ENCODE results near the gene RRP36. TPM values are rescaled to one million over a fixed set of nuclear protein-coding genes. Genes with fewer than 3 reads are reported as not detected.

The RRP36 gene
- total RNA-seq, 1 donor from 2014 or later = 125 TPM

DNA sequence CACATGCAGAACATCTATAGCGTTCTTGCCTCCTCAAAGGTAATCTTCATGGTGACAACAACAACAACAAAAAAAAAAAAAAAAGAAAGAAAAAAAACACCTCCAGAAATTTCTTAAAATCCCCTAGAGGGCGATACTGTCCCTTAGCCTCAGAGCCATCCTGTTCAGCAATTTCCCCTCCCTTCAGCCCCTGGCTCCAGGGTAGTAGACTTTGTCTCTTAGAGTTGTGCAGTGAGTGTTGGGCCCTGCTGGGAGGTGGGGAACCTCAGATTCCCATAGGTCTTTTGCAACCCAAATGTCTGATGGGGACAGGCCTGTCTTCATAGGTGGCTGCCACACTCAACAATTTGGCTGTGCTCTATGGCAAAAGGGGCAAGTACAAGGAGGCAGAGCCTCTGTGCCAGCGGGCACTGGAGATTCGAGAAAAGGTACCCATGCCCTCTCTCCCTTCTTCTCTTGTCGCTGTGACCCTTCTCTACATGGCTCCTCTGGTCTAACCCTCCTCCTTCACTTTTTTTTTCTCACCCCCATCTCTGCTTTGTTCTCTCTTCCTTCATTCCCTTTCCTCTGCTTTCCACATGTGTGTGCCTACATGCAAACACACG, 48.7 kb downstream of the RRP36 start:
- Histone ChIP-seq H3K4me3 (ENCODE audit: low read depth, low read length) (no peak overlapping the region), H3K27me3 (ENCODE audit: control insufficient read depth, insufficient read depth, low read length) (no peaks in the 10 kb centered on the region), H3K36me3 (ENCODE audit: control insufficient read depth, insufficient read depth, low read length) (peaks cover 1% of the 10 kb centered on the region)
- TF ChIP-seq, protein P1, sequence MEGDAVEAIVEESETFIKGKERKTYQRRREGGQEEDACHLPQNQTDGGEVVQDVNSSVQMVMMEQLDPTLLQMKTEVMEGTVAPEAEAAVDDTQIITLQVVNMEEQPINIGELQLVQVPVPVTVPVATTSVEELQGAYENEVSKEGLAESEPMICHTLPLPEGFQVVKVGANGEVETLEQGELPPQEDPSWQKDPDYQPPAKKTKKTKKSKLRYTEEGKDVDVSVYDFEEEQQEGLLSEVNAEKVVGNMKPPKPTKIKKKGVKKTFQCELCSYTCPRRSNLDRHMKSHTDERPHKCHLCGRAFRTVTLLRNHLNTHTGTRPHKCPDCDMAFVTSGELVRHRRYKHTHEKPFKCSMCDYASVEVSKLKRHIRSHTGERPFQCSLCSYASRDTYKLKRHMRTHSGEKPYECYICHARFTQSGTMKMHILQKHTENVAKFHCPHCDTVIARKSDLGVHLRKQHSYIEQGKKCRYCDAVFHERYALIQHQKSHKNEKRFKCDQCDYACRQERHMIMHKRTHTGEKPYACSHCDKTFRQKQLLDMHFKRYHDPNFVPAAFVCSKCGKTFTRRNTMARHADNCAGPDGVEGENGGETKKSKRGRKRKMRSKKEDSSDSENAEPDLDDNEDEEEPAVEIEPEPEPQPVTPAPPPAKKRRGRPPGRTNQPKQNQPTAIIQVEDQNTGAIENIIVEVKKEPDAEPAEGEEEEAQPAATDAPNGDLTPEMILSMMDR (IDR thresholded peaks at IDR 0.05; ENCODE audit: insufficient read depth, low read length, poor library complexity, severe bottlenecking) = peak; percentile 65
- no peak for DNase-seq (ENCODE audit: low read depth)

DNA sequence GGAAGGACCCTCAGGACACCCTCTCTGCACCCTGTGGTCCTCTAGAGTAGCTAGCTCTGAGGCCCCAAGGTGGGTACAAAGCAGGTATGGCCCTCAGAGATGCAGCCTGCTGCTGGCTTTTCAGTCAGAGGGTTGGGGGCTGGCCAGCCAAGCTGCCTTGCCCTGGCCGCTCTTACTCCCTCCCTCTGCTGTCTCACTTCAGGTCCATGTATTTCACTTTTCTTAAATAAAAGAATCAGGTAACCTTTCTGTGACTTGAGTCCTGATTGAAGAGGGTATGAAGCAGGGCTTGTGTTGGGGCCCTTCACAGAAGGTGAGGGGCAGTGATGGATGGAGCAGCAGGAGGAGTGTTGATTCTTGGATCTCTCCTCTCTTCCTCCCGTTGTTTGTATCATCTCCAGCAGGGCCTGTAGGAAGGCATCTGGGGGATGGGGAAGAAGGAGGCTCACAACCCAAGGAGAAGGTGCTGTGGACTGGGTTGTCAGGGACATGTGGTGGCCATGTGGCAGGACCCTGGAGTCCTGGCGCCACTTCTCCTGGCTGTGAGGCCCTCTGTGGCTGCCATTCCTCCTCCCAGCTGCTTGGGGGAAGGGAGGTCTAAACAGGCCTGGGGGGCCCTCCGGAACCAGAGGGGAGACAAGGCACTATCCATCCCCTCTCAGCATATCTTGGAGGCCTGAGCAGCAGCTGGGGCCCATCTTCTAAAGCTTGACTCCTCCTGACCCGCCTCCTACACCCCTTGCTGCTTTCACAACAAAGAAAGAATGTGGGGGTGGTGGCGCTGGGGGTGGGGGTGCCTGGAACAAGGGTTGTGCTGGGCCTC, 53.6 kb downstream of the RRP36 start:
- Histone ChIP-seq H3K27me3 (ENCODE audit: control insufficient read depth, insufficient read depth, low read length) (no peaks in the 10 kb centered on the region), H3K36me3 (ENCODE audit: control insufficient read depth, insufficient read depth, low read length) (peaks cover 1% of the 10 kb centered on the region), H3K4me3 (ENCODE audit: low read depth, low read length) (no peak overlapping the region)
- DNase-seq (ENCODE audit: low read depth) = no peak
- TF ChIP-seq, protein P1 (IDR thresholded peaks at IDR 0.05; ENCODE audit: insufficient read depth, low read length, poor library complexity, severe bottlenecking) = no peak

DNA sequence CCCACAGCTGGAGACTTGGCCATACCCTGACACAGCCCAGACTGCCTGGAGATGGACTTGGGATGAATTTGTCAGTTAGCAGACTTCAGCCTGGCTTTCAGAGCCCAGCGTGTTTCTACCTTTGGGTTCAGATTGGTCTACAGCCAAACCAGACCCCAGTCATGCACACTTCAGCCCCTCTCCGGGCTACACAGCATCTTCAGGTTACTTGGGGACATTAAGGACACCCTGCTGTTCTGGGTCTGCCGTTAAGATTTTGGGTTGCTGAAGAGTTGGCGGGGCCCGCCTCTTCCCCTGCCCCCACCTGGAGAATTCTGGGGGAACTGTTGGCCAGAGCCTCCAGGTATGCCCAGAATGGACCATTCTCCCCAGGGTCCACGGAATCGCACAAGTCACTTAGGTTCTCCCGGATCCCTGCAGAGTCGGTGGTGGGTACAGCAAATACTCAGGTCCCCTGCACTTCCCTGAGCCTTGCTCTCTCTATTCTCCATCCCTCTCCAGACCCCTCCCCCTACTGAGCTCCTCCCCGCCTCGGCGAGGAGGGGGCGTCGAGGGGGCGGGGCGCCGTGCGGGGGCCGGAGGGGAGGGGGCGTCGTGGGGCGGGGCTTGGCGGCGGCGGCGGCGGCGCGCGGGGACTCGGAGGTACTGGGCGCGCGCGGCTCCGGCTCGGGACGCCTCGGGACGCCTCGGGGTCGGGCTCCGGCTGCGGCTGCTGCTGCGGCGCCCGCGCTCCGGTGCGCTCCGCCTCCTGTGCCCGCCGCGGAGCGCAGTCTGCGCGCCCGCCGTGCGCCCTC, 54.4 kb downstream of the RRP36 start, which contains the start of gene PTK7:
Gene PTK7, plus strand, starts transcription at position 645 of the 794 bp plus-strand sequence. CDS start 175 bp downstream, outside the sequence.
- H3K27me3 ChIP-seq (ENCODE audit: control insufficient read depth, insufficient read depth, low read length) = no peaks in the 10 kb centered on the region
- H3K4me3 ChIP-seq (ENCODE audit: low read depth, low read length) = peak within 1 kb of the TSS; percentile 94
- TF ChIP-seq, protein P1 (IDR thresholded peaks at IDR 0.05; ENCODE audit: insufficient read depth, low read length, poor library complexity, severe bottlenecking) = no peak
- H3K36me3 ChIP-seq (ENCODE audit: control insufficient read depth, insufficient read depth, low read length) = no peaks in the 10 kb centered on the region
- DNase-seq (ENCODE audit: low read depth) = no peak

DNA sequence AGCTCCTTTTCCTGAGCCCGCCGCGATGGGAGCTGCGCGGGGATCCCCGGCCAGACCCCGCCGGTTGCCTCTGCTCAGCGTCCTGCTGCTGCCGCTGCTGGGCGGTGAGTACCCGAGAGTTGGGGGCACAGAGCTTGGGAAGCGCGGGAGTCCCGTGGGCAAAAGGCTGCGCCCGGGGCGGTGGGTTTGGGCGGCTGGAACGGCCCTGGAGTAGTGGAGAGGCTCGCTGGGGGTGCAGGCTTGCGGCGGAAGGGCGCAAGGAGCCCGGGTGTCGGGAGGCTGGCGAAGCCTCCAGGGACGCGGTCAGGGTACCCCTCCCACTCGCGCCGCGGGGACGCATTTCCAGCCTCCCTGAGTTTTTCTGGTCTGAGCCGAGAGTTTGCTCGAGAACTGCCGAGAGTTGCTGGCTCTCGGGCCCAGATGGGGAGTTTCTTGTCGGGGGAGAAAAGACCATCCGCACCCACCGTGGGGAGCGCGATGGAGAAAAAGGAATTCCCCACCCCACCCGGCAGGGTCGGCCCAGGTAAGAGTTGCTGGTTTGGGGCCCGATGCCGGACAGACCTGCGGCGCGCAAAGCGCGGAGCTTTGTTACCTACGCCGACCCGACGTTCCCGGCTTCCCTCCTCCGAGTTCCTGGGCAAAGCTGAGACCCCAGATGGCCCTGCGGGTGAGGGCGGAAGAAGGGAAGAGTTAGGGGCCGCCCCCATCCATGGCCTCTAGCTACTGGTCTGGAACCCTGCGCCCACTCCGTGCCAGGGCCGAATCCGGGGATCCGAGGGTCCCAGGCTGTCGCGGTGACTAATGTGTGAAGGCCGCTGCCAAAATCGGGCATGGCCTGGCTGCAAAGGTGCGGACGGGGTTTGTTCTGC, 55.3 kb downstream of the RRP36 start:
- no peaks in the 10 kb centered on the region for H3K36me3 ChIP-seq (ENCODE audit: control insufficient read depth, insufficient read depth, low read length)
- TF ChIP-seq, protein P1 (IDR thresholded peaks at IDR 0.05; ENCODE audit: insufficient read depth, low read length, poor library complexity, severe bottlenecking) = no peak
- H3K4me3 ChIP-seq (ENCODE audit: low read depth, low read length) = peak overlapping the region; percentile 94
- DNase-seq (ENCODE audit: low read depth) = no peak
- no peaks in the 10 kb centered on the region for H3K27me3 ChIP-seq (ENCODE audit: control insufficient read depth, insufficient read depth, low read length)

DNA sequence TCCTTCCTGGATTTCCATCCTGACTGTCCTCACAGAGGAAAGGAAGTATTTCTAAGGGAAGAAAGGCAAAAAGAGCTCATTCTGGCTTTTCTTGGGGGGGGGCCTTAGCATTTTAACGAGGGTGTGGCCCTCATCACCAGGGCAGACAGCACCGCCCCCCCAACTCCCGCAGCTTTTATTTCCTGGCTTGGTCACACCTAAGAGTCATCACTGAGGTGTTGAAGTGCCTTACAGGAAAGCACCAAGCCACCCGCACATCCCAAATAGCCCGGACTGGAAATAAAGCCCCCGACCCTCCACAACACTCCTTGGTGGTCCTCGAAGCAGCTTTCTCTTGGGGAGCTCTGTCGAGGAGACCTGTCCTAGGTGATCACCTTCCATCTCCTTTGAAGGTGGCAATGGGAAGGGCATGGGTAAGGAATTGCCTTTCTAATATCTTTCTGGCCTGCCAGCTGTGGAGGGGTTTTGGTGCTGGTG, 55.9 kb downstream of the RRP36 start:
- DNase-seq (ENCODE audit: low read depth) = no peak
- TF ChIP-seq, protein P1 (IDR thresholded peaks at IDR 0.05; ENCODE audit: insufficient read depth, low read length, poor library complexity, severe bottlenecking) = no peak
- H3K36me3 ChIP-seq (ENCODE audit: control insufficient read depth, insufficient read depth, low read length) = no peaks in the 10 kb centered on the region
- H3K4me3 ChIP-seq (ENCODE audit: low read depth, low read length) = peak overlapping the region; percentile 94
- no peaks in the 10 kb centered on the region for H3K27me3 ChIP-seq (ENCODE audit: control insufficient read depth, insufficient read depth, low read length)
